OCI-LY1 (cell line): Measurements from ENCODE around the gene MNT.

Source experiments
- H2AFZ ChIP-seq: fragments of 200-600 bp; sonication (generic), shearing (Covaris generic); 2 replicates; pipeline ENCODE4 v1.6.0; 2014; ENCODE audit warnings: antibody characterized with exemption, mild to moderate bottlenecking, low read length
- H3F3A ChIP-seq: fragments of 200-600 bp; sonication (generic), shearing (Covaris generic); 2 replicates; pipeline ENCODE4 v1.6.0; 2014; ENCODE audit warnings: mild to moderate bottlenecking, antibody characterized with exemption, low read length, moderate library complexity; ENCODE audit not compliant: insufficient read depth
- H3K27ac ChIP-seq: fragments of 200-600 bp; sonication (generic); 2 replicates; pipeline ENCODE4 v1.5.1; 2014; ENCODE audit warnings: low read length, mixed run types, mild to moderate bottlenecking, low read depth; ENCODE audit not compliant: poor library complexity, severe bottlenecking
- H3K27me3 ChIP-seq: fragments of 200-600 bp; sonication (generic); 2 replicates; pipeline ENCODE4 v1.6.0; 2014; ENCODE audit warnings: antibody characterized with exemption, mild to moderate bottlenecking, low read length, moderate library complexity; ENCODE audit not compliant: insufficient read depth
- H3K36me3 ChIP-seq: fragments of 200-600 bp; sonication (generic); 2 replicates; pipeline ENCODE4 v1.6.1; 2014; ENCODE audit warnings: mild to moderate bottlenecking, antibody characterized with exemption, low read length, moderate library complexity, mixed read lengths; ENCODE audit not compliant: insufficient read depth
- H3K4me1 ChIP-seq: fragments of 200-600 bp; sonication (generic); 2 replicates; pipeline ENCODE4 v1.5.1; 2014; ENCODE audit warnings: mild to moderate bottlenecking, low read length, moderate library complexity; ENCODE audit not compliant: insufficient read depth, severe bottlenecking
- H3K4me2 ChIP-seq: fragments of 200-600 bp; sonication (generic), shearing (Covaris generic); 2 replicates; pipeline ENCODE4 v1.6.1; 2014; ENCODE audit warnings: low read length
- H3K4me3 ChIP-seq: fragments of 200-600 bp; sonication (generic); 2 replicates; pipeline ENCODE4 v1.5.1; 2014; ENCODE audit warnings: low read length, low read depth, mild to moderate bottlenecking, mixed read lengths; ENCODE audit not compliant: poor library complexity, severe bottlenecking
- H3K79me2 ChIP-seq: fragments of 200-600 bp; shearing (Covaris generic); 2 replicates; pipeline ENCODE4 v1.6.1; 2016; ENCODE audit warnings: mixed run types, low read length, mixed read lengths; ENCODE audit not compliant: insufficient read depth
- H3K9ac ChIP-seq: fragments of 200-600 bp; sonication (generic), shearing (Covaris generic); 2 replicates; pipeline ENCODE4 v1.6.1; 2014; ENCODE audit warnings: mild to moderate bottlenecking, low read length, mixed read lengths
- H3K9me2 ChIP-seq: fragments of 200-600 bp; sonication (generic), shearing (Covaris generic); 2 replicates; pipeline ENCODE4 v1.6.1; 2014; ENCODE audit warnings: low read depth, mild to moderate bottlenecking, low read length, mixed read lengths
- H3K9me3 ChIP-seq: fragments of 200-600 bp; shearing (Covaris generic); 2 replicates; pipeline ENCODE4 v1.6.1; 2014; ENCODE audit warnings: low read length, mixed read lengths
- H4K20me1 ChIP-seq: fragments of 200-600 bp; sonication (generic), shearing (Covaris generic); 2 replicates; pipeline ENCODE4 v1.6.0; 2016; ENCODE audit warnings: mild to moderate bottlenecking, low read length; ENCODE audit not compliant: insufficient read depth
- CTCF ChIP-seq: fragments of 200-600 bp; sonication (generic), shearing (Covaris generic); IDR thresholded peaks from 2 replicates; pipeline ENCODE4 v1.5.1; 2017; ENCODE audit warnings: mild to moderate bottlenecking, antibody characterized with exemption, low read length, moderate library complexity, mixed read lengths
- EZH2 ChIP-seq: fragments of 200-600 bp; sonication (generic), shearing (Covaris generic); IDR thresholded peaks from 2 replicates; pipeline ENCODE4 v1.8.0; 2017; ENCODE audit warnings: borderline replicate concordance, mixed run types, mild to moderate bottlenecking, antibody characterized with exemption, low read length, moderate library complexity, mixed read lengths

Gene MNT

GRCh38 chr17:2385240-2386210 is 15.3 kb downstream of the MNT start:
- Histone ChIP-seq H3K27me3 (no peaks in the 10 kb centered on the region), H3K27ac (peak overlapping the region; percentile 29), H3K9me2 (no peaks in the 10 kb centered on the region), H4K20me1 (no peaks in the 10 kb centered on the region), H3K4me3 (no peak overlapping the region), H3K36me3 (peaks cover 5% of the 10 kb centered on the region; the same call in 1 of the 2 replicates), H3K4me1 (peaks cover 17% of the 10 kb centered on the region), H3K79me2 (no peaks in the 10 kb centered on the region), H3K9ac (no peak overlapping the region; the same call in 1 of the 2 replicates), H3K4me2 (no peak overlapping the region; the same call in 1 of the 2 replicates), H3K9me3 (no peaks in the 10 kb centered on the region), H2AFZ (no peak overlapping the region), H3F3A (no peaks in the 10 kb centered on the region)
- no peak for TF ChIP-seq CTCF
- no peak for TF ChIP-seq EZH2

DNA sequence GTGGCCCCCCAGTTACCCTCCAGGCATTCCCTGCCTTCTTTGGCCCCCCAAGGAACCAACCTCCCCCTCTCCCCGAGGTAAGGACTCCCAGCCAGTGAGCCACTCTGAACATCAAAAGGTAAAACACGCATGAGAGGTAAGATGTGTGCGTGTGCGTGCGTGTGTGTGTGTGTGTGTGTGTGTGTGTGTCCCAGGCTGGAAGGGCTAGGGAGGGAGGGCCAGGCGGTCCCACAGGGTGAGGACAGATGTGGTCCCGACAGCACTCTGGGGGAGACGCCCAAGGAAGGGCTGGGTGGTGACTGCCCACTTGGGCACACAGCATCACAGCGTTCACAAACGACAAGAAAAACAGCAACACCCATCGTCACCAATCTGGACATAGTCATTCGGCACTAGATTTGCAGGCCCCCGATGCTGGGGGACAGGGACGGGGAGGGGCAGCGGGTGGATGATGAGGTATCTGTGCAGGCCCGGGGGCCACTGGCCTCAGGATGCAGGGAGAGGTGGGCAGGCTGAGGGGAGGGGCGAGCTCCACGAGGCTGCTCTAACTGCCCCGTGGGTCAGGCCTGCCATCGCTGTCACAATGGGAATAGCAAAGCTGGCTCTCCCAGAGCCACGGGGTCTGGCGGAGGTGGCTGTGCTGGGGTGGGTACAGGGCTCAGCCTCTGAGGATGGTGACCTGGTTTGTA is 16.3 kb downstream of the MNT start:
- Histone ChIP-seq H3K27me3 (no peaks in the 10 kb centered on the region), H3K27ac (no peak overlapping the region), H3K9ac (no peak overlapping the region), H3K4me3 (no peak overlapping the region), H3F3A (no peaks in the 10 kb centered on the region), H4K20me1 (no peaks in the 10 kb centered on the region), H2AFZ (no peak overlapping the region), H3K9me3 (no peaks in the 10 kb centered on the region), H3K79me2 (no peaks in the 10 kb centered on the region), H3K36me3 (peaks cover 12% of the 10 kb centered on the region; the same call in 1 of the 2 replicates), H3K4me1 (peaks cover 12% of the 10 kb centered on the region), H3K4me2 (no peak overlapping the region), H3K9me2 (no peaks in the 10 kb centered on the region)
- TF ChIP-seq CTCF (no peak), EZH2 (no peak)

- Histone ChIP-seq H3K79me2 (no peaks in the 10 kb centered on the region), H2AFZ (no peak overlapping the region), H3K9ac (no peak overlapping the region), H3K27ac (no peak overlapping the region), H3K9me2 (no peaks in the 10 kb centered on the region), H3K9me3 (no peaks in the 10 kb centered on the region), H3K4me1 (peaks cover 12% of the 10 kb centered on the region), H3K4me2 (no peak overlapping the region), H3K27me3 (no peaks in the 10 kb centered on the region), H3F3A (no peaks in the 10 kb centered on the region), H3K36me3 (peaks cover 12% of the 10 kb centered on the region; the same call in 1 of the 2 replicates), H4K20me1 (no peaks in the 10 kb centered on the region), H3K4me3 (no peak overlapping the region)
- TF ChIP-seq EZH2 (no peak), CTCF (no peak)
These were observed 17.2 kb downstream of the MNT start for GRCh38 chr17:2383628-2384167.
